Activated CD4-positive, alpha-beta T cell treated with anti-CD3 and anti-CD28 coated beads for 24 hours (primary cell): ENCODE measurements around the gene ANKRD42.

Source experiments
- DNase-seq, 2 donors: peaks; one replicate each; pipeline ENCODE4 v3.0.0-alpha.2; 2020; ENCODE audit warnings: low read depth in 2 of 2

ANKRD42 gene

GRCh38 chr11:83287631-83288030 lies 94.1 kb downstream of the ANKRD42 start:
- DNase-seq = no peak

DNA sequence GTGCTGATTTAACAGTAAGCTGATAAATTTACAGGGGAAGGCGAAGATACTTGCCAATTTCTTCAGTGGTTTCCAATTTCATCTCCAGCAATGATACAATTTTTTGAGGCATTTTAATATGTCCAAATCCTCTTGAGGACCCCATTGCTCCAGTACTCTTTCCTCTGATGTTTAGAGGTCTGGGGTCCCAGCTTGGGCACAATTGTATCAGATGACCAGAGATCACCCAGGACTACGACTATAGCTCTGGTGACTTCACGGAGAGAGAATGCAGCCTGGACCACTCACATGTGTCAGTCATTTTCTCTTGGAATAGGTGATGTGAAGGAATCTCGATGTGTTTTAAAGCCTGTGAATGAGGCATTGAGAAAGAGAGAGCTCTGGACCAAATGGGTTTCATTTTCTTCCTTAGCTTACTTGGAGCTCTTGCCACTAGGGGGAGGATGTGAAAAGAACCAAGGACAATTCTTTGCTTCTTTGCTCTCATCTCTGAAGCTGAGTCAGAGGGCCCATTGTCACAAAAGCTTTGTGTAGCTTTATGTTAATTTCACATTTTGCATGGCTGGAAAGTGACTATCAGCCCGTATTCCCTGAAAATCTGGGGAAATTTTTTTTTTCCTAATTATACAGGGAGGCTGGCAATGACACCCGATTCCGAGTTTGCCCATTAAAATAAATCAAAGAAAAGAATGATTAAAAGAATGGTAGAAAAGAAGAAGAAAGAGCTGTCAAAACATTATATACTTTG lies 99.4 kb downstream of the ANKRD42 start:
- peak in 1 of 2 donors; percentile 33 for DNase-seq

DNA sequence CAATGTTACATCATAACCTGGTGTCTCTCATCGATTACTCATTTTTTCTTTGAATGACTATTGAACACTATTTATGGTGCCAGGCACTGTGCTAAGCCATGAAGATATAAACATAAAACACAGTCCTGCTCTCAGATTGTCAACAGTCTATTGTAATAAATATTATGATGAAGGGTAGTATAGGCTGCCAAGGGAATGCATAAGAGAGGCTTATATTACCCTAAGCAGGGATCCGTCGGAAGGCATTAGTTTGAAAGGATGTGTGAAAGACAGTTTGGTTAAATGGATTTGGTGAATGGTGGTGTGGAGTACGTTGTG lies 99.9 kb downstream of the ANKRD42 start:
- DNase-seq = no peak

DNA sequence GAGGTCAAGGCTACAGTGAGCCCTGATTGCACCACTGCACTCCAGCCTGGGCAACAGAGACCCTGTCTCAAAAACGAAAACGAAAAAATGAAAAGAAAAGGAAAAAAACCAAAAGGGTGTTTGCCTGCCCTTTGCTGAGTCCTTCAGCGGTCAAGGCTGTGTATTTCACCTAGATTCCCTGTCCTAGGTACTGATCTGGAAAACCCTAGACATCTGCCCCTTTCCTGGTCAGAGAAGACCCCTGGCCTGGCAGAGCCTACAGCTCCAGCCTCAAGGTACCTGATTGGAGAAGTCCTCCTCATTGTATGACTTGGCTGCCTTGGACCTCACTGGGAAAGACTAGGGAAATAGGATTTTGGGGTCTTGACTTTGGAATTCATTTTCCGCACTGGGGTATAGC lies 100.7 kb downstream of the ANKRD42 start:
- DNase-seq = no peak
